GM19238 (cell line): ENCODE results near the gene FBXW7.
"Not testable (repeated sequence)": the region's sequence is repeated elsewhere in the genome, so short reads cannot be mapped to it uniquely, and the experiment has no call there.

ENCODE experiments used
- DNase-seq: peaks from one replicate; pipeline ENCODE4 v3.0.0; 2011; ENCODE audit warnings: low spot score; ENCODE audit not compliant: insufficient read length

Gene FBXW7

GRCh38 chr4:152550687-152551086, 14.8 kb upstream of the FBXW7 start:
- DNase-seq, result not testable (repeated sequence)

GRCh38 chr4:152545088-152545487, 9.2 kb upstream of the FBXW7 start:
- DNase-seq, result no peak

GRCh38 chr4:152544533-152544932, 8.6 kb upstream of the FBXW7 start:
- not testable (repeated sequence) for DNase-seq

- DNase-seq, result no peak
Measured at GRCh38 chr4:152540941-152541340, 5.0 kb upstream of the FBXW7 start.

GRCh38 chr4:152540293-152540674, 4.4 kb upstream of the FBXW7 start:
- DNase-seq, result no peak

GRCh38 chr4:152539556-152540292, 3.8 kb upstream of the FBXW7 start:
- DNase-seq, result no peak

GRCh38 chr4:152537881-152538280, 2.0 kb upstream of the FBXW7 start:
- DNase-seq, result no peak

- DNase-seq, result peak; percentile 30
Measured at GRCh38 chr4:152536545-152537182, 772 bp upstream of the FBXW7 start.

- no peak for DNase-seq
Measured at GRCh38 chr4:152535360-152535902, 461 bp downstream of the FBXW7 start.

- no peak for DNase-seq
Measured at GRCh38 chr4:152534541-152535359, 1.1 kb downstream of the FBXW7 start.

GRCh38 chr4:152531479-152531878, 4.4 kb downstream of the FBXW7 start:
- DNase-seq, result no peak

GRCh38 chr4:152530600-152530999, 5.3 kb downstream of the FBXW7 start:
- no peak for DNase-seq

GRCh38 chr4:152529880-152530279, 6.0 kb downstream of the FBXW7 start:
- no peak for DNase-seq

GRCh38 chr4:152528060-152528459, 7.8 kb downstream of the FBXW7 start:
- DNase-seq, result no peak

- DNase-seq, result no peak
Measured at GRCh38 chr4:152525878-152526277, 10.0 kb downstream of the FBXW7 start.

GRCh38 chr4:152524427-152524826, 11.5 kb downstream of the FBXW7 start:
- DNase-seq, result no peak

GRCh38 chr4:152523731-152524130, 12.2 kb downstream of the FBXW7 start:
- no peak for DNase-seq

GRCh38 chr4:152522754-152523153, 13.1 kb downstream of the FBXW7 start:
- no peak for DNase-seq

- no peak for DNase-seq
Measured at GRCh38 chr4:152522245-152522644, 13.6 kb downstream of the FBXW7 start.

GRCh38 chr4:152516156-152516555, 19.7 kb downstream of the FBXW7 start:
- no peak for DNase-seq

- no peak for DNase-seq
Measured at GRCh38 chr4:152515678-152516077, 20.2 kb downstream of the FBXW7 start.

GRCh38 chr4:152514356-152514755, 21.5 kb downstream of the FBXW7 start:
- no peak for DNase-seq
